ENCODE measurements around the gene F11. TPM values are rescaled to one million over a fixed set of nuclear protein-coding genes. Genes with fewer than 3 reads are reported as not detected.
"Not testable (repeated sequence)": the region's sequence is repeated elsewhere in the genome, so short reads cannot be mapped to it uniquely, and the experiment has no call there.

The F11 gene
- total RNA-seq, 1 donor from 2014 or later, result not detected

DNA sequence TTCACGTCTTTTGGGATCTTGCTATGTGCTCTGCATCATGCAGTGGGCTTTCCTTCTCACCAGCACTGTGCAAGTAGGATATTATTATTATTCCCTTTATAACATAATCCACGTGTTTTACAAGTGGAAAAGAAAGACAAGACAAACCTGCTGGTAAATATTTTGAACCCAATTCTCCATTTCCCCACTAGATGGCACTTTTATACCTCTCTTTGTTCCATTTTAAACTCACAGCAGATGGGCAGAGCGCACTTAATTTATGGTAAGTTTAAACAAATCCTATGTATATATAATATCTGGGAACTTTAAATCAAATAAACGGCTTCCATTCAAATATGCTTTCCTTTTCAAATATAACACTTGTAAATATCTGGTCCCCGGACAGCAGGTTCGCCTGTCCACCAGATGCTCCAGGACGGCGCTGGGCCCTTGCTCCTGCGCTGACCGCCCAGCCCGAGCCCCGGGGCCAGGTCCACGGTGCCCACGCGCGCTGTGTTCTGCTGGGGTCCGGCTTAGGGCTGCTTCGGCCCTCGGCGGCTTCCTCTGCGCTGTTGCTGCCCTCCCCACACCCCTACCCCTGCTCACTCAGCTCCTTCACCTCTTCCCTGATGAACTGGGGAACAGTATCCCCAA lies 31.1 kb downstream of the F11 start:
- DNase-seq (ENCODE audit: extremely low read depth, low read depth, low spot score), result peak; percentile 48

DNA sequence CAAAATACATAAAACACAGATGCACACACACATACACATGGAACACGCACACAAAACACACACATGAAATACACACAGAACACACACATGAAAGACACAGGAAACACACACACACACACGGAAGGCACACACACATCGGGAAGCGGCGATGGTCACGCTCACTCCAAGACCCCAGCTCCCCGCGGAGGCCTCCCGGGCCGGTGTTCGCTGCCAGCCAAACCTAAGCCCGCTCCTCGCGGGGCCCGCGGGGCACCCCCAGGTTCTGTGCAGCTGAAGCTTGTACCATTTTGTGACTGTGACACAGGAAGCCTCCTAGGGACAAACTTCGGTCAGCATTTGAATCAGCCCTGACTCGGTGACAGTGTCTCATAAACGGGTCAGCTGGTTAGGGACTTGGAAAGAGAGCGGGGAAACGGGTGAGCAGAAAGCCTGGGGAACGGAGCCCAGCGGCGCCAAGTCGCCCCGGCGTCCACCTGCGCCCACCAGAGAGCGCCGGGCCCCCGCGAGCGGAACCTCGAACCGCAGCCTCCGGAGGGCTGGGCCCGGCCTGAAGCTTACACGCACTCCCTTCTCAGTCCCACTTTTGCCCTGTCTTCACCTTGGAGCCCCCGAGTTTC lies 32.1 kb downstream of the F11 start:
- no peak for DNase-seq (ENCODE audit: extremely low read depth, low read depth, low spot score)

DNA sequence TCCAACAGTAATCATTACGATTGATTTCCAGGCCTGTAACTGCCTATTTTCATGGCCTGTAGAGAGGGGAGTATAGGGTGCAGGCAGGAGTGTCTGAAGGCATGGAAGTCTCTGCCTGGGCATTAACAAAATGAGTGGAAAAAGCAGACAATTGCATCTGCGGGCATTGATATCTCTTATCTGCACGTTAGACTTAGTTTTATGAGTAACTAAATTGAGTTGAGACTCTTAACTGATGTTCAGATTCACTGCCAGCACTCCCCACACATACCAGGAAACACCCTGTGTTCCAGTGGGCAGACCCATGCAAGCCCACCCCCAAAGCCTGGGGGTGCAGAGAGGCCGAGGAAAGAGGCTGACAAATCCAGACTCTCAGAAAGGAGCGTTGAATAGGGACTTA lies 33.3 kb downstream of the F11 start:
- no peak for DNase-seq (ENCODE audit: extremely low read depth, low read depth, low spot score)

DNA sequence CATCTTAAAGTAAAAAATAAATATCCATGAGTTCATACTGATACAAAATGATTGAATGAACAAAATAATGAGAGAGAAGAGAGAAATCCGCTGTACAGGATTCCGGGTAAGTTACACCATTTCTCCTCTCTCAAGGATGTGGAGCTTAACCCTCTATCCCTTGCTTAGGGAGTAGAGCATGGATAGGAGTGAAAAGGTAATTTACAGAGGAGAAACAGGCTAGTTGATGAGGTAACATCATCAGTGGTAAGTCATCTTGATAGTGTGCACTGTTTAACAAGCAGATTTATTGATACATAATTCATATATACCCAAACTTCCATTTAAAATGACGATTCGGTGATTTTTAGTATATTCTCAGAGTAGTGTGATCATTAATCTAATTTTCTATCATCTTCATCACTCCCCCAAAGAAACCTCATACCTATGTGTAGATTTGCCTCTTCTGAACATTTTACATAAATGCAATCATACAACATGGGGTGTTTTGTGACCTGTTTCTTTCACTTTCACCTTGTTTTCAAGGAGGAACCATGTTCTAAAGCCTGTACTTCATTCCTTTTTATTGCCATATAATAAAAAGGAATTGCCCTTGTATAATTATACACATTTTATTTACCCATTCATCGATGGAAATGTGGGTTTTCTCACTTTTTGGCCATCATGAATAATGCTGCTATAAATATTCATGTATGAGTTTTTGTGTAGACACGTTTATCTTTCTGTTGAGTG lies 34.8 kb downstream of the F11 start:
- no peak for DNase-seq (ENCODE audit: extremely low read depth, low read depth, low spot score)

DNA sequence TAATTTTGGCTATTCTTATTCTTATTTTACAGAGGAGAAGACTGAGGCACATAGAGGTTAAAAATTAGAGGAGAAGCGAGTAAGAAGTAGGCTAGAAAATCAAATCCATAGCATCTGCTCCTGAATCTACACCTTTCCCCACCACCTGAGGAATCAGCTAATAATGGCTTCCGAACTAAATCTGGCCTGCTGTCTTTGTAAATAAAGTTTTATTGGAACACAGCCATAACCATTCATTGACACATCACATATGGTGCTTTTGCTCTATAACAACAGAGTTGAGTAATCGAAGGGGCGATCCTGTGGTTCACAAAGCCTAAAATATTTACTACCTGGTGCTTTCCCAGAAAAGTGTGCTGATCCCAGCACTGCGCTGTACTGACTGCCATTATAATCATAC lies 38.2 kb downstream of the F11 start:
- DNase-seq (ENCODE audit: extremely low read depth, low read depth, low spot score), result no peak

DNA sequence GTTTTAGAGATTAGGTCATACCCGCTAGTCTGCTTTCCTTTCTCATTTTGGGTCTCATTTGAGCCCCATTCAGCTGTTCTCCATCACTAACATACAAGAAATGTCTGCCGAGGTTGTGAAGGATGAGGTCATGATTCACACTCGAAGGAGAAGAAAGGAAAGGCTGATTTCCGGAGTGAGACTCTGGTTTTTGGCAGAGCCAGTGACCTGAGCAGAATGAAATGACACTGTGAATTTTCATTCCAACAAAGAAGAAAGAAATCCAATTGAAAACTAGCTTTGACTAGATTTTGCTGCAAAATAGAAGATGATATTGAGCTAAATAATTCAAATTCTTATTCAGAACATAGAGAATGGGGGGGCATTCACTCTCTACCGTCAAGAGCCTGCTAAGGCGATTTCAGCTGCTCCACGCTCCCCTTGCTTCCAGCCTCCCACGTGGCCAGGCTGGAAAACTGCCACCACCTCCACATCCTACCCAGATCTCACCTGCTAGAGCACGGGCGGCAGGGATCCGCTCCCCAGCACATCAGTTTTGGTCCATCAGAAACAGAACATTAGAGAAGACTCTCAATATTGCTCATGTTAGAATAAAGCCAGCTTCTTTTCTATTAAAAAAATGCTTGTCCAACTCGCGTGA lies 39.0 kb downstream of the F11 start:
- DNase-seq (ENCODE audit: extremely low read depth, low read depth, low spot score), result no peak

DNA sequence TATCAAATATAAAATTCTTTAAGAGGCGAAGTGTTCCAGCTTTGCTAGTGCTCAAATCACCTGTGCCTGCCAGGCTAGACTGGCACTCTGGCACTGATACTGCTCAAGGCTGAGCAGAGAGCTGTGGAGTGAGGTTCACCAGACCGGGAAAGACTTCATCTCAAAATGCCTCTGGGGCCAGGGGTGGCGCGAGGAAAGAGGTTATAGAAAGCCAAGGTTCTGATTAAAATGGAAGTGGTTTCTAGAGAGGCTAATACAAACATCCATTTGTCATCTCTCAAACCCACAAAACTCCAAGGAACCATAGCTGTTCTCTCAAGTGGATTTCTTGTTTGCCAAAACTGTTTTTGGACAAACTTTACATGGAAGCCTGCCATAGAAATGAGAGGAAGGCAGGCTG lies 41.5 kb downstream of the F11 start:
- no peak for DNase-seq (ENCODE audit: extremely low read depth, low read depth, low spot score)

DNA sequence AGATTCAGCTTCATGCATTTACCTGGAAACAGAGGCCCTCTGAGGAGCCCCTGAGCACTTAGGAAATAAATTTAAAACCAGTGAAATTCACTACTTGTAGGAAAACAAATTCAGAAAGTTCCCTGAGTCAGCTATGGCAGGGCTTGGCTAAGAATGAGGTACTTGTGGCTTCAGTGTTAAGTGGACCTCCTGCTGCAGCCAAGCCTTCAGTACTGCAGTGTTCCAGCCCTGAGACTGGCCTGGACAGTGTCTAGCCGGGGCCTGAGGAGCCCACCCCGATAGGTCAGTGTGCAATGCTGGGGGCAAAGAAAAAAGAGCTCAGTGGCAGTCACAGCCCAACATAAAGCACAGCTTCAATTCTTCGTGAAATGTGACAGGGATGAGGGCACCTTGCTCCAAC lies 41.9 kb downstream of the F11 start:
- DNase-seq (ENCODE audit: extremely low read depth, low read depth, low spot score), result no peak

DNA sequence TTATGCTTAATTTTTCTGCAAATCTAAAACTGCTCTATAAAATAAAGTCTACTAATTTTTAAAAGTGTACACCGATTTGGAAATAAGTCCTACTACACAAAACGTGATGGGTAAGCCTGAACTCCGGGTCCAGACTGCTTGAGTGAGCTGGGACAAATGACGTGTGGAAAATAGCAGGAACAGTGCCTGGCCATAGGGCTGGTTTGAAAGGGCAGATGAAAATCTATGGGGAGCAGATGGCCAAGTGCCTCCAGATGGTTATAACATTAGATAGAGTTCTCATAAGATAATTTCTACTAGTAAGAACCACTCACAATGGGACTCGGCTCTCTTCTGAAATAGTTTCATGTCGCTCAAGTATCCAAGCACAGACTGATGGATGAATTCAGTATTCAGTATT lies 52.5 kb downstream of the F11 start:
- DNase-seq (ENCODE audit: extremely low read depth, low read depth, low spot score), result no peak

DNA sequence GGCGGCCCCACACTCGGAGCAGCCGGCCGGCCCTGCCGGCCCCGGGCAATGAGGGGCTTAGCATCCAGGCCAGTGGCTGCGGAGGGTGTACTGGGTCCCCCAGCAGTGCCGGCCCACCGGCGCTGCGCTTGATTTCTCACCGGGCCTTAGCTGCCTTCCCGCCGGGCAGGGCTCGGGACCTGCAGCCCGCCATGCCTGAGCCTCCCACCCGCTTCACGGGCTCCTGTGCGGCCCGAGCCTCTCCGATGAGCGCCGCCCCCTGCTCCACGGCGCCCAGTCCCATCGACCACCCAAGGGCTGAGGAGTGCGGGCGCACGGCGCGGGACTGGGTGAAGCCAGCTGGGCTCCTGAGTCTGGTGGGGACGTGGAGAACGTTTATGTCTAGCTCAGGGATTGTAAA lies 58.7 kb downstream of the F11 start:
- DNase-seq (ENCODE audit: extremely low read depth, low read depth, low spot score), result not testable (repeated sequence)

DNA sequence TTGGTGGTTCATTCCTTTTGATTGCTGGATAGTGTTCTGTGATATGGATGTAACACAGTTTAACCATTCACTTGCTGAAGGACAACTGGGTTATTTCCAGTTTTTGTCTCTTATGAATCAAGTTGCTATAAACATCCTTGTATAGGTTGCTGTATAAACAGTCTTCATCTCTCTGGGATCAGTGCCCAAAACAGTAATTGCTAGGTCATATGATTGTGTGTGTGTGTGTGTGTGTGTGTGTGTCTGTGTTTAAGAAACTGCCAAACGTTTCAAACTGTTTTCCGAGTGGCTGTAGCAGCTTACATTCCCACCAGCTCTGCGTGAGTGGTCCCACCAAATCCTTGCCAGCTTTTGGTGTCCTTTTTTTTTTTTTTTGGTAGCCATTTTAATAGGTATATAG lies 60.4 kb downstream of the F11 start:
- no peak for DNase-seq (ENCODE audit: extremely low read depth, low read depth, low spot score)

DNA sequence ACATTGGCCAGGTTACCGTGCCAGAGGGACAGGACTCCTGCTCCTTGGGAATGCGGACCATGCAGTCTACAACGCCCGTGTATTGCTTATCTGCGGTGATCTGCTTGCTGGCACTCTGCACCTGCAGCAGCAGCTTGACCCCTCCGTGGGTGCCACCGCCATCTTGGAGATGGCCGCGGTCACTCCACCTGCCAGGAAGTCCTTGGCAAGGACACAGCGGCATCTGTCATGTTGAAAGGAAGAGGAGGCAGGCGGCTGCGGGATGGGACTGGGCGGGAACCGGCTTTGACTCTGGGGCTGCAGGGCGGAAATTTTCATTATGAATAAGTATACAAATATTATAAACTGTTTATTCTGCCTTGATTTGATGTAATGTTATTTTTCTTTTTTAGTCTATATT lies 63.4 kb downstream of the F11 start:
- no peak for DNase-seq (ENCODE audit: extremely low read depth, low read depth, low spot score)

DNA sequence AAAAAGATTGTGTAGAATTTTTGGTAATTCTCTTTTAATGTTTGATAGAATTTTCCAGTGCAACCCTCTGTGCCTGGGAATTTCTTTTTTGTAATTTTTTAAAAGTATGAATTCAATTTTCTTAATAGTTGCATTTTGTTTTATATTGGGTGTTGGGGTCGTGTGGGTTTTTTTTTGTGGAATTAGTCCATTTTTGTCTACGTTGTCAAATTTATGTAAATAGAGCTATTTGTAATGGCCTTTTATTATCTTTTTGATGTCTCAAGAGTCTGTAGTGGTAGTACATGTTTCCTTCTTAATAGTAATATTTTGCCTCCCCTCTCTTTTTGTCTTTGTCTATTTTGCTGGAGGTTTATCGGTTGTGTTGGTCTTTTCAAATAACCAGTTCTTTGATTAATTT lies 64.4 kb downstream of the F11 start:
- no peak for DNase-seq (ENCODE audit: extremely low read depth, low read depth, low spot score)

DNA sequence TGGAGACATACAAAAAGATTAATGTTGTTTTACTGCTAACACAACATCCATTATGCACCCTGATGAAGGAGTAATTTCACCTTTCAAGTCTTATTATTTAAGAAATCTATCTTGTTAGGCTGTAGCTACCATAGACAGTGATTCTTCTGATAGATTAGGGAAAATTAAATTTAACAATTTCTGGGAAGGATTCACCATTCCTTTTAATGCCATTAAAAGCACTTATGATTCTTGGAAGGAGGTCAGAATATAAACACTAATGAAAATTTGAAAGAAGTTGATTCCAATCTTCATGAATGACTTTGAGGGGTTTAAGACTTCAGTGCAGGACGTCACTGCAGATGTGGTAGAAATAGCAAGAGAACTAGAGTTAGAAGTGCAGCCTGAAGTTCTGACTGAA lies 69.8 kb downstream of the F11 start:
- no peak for DNase-seq (ENCODE audit: extremely low read depth, low read depth, low spot score)

Other genes with a start within 250 kb of the F11 start
- gene TLR3, start 197.0 kb upstream of the F11 start, total RNA-seq, result 2.9 and 7.4 TPM in 2 replicates
- gene FAM149A, start 161.5 kb upstream of the F11 start, total RNA-seq, result 1.2 and 2.3 TPM in 2 replicates
- 6.7 and 13.8 TPM in 2 replicates for gene CYP4V2, start 74.6 kb upstream of the F11 start, total RNA-seq
- gene KLKB1, start 38.7 kb upstream of the F11 start, total RNA-seq, result 0.15 TPM in 1 of 2 replicates, not detected in the other

Measured in glomerular endothelial cell (primary cell).